ENCODE measurements around the gene AASDHPPT.
"Not testable (repeated sequence)": the region's sequence is repeated elsewhere in the genome, so short reads cannot be mapped to it uniquely, and the experiment has no call there.

Gene AASDHPPT, protein sequence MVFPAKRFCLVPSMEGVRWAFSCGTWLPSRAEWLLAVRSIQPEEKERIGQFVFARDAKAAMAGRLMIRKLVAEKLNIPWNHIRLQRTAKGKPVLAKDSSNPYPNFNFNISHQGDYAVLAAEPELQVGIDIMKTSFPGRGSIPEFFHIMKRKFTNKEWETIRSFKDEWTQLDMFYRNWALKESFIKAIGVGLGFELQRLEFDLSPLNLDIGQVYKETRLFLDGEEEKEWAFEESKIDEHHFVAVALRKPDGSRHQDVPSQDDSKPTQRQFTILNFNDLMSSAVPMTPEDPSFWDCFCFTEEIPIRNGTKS

DNA sequence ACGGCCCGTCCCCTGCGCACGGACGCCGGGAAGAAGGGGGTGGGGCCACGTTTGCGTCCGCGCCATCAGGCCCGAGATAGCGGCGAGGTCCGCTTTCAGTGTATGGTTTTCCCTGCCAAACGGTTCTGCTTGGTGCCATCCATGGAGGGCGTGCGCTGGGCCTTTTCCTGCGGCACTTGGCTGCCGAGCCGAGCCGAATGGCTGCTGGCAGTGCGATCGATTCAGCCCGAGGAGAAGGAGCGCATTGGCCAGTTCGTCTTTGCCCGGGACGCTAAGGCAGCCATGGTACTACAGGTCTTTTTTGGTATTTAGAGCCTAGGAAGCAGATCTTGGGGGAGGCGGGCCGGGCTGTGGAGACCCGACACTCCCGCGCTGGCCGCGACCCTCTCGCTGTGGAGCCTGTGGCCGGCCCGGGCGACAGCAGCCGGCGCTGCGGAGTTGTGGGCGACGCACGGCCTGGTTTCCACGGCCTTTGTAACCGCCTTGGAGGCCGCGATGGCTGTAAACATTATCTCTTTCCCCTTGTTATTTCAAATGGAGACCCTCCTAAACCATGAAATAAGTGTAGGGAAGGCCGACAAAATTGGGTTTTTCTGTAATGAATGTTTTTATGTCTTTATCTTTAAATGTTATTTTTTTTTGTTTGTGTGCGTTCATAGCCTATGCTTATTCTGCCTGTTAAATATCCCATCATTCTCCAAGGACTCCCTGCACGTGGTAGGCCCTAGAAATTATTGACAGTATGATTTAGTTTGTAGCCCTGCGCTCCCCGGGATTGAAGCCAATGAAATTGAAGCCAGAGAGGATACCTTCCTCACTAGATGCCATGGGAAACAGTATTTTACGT, at the start of gene AASDHPPT:
TSS of gene AASDHPPT (plus strand) at position 54 of the 847 bp plus-strand sequence. CDS start at position 103, 49 bp downstream.
- DNase-seq = no peak

DNA sequence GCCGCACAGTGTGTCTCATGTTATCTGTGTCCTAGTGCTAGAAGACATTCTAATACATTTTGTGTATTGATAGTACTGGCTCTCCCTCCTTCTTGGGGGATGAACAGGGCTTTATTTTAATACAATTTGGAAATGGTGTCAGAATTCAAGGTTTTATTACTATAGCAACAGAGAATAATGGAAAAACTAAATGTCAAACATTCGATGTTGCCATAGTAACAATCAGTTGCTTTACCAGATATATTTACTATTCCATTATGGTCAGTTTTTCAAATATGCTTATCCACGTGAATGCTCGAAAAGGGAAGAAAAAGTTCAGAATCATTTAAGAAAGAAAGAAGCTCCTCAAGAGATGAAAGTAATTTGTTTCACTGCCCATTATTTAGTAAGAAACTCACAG, 46.9 kb upstream of the AASDHPPT start:
- no peak for DNase-seq

- DNase-seq = no peak
Measured at GRCh38 chr11:106031202-106031810, 46.2 kb upstream of the AASDHPPT start.

DNA sequence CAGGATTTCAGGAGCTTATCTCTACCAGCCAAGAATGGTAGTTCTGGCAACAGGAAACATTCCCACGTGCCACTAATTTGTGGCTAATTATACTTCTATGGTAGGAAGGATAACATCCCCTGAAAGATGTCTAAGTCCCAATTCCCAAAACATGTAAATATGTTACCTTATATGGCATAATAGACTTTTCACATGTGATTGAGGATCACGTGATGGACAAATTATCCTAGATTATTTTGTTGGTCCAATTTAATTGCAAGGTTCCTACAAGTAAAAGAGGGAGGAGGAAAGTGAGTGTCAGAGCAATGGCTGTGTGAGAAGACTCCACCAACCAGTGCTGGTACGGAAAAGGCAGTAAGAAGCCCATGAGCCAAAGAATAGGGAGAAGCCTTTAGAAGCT, 45.5 kb upstream of the AASDHPPT start:
- no peak for DNase-seq

- no peak for DNase-seq
Measured at GRCh38 chr11:106032861-106033260, 44.6 kb upstream of the AASDHPPT start.

GRCh38 chr11:106043540-106043939, 33.9 kb upstream of the AASDHPPT start:
- DNase-seq = no peak

DNA sequence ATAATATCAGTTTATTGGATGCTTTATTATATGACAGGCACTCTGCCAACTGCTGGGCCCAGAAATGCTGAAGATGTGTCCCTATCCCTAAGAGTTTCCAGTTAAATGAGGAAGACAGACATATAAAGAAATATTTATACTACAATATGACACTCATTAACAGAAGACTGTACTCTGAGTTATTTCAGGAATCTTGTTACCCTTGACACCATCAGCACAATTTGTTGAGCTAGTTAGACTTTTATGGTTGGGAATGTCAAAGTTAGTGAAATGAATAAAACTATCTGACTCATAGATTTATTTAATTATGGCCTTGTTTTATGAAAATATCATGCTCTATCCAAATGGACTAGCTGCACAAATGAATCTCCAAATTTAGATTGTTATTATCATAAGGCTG, 29.8 kb upstream of the AASDHPPT start:
- no peak for DNase-seq

DNA sequence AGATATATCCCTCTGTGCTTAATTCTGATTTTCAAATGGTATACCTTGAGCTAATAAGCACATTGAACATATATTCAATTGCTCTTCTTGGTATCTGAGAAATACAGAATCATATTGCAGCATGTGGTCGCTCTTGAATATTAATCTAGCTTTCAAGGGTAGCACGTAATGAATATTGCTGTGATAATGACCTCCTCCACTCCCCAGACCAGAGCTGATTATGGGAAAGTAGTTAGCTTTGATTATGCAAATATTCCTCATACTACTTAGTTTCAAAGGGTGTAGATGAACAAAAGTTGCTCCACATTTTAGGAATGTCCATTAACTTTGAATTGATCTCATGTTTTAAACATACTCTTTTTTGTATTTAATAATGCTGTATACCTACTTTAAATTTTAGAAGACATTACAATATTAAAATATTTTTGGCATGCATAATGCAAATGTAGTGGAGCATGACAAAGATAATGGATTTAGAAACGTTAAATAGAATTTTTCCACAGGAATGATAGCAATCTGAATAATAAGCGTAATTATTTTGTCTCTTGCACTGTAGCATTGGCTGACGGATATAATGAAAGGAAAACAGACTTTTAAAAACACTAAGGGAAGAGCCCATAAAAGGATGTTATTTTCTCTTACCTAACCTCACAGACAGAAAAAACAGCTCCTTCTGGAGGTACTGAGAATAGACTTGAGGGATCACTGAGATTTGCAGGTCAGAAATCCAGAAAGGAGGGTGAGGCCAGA, 27.6 kb upstream of the AASDHPPT start:
- no peak for DNase-seq

GRCh38 chr11:106051103-106051502, 26.4 kb upstream of the AASDHPPT start:
- no peak for DNase-seq

DNA sequence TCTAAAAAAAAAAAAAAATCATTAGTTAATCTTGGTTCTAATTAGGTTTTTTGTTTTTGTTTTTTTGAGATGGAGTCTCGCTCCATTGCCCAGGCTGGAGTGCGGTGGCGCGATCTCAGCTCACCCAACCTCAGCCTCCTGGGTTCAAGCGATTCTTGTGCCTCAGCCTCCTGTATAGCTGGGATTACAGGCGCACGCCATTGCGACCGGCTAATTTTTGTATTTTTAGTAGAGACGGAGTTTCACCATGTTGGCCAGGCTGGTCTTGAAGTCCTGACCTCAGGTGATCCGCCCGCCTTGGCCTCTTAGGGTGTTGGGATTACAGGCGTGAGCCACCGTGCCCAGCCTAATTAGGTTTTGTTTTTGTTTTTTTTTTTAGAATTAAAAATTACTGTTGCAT, 19.1 kb upstream of the AASDHPPT start:
- not testable (repeated sequence) for DNase-seq

GRCh38 chr11:106059617-106060016, 17.8 kb upstream of the AASDHPPT start:
- DNase-seq = no peak

DNA sequence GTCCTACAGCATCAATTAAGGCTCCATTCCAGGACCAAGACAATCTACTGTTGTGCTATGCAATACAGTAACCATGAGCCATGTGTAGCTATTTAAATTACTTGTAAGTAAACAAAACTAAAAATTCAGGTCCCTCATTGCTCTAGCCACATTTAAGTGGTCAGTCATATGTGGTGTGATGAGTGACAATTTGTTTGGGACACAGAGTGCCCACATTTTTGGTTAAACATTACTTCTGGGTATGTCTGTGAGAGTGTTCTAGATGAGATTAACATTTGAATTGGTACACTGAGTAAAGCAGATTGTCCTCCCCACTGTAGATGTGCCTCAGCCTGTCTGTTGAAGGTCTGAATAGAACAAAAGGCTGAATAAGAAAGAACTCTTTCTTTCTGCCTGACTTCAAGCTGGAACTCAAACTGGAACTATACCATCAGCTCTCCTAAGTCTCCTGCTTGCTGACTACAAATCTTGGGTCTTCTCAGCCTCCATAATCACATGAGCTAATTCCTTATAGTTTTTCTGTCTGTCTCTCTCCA, 16.1 kb upstream of the AASDHPPT start:
- DNase-seq = no peak

- DNase-seq = no peak
Measured at GRCh38 chr11:106061954-106062949, 15.2 kb upstream of the AASDHPPT start.

- DNase-seq = no peak
Measured at GRCh38 chr11:106063009-106063408, 14.5 kb upstream of the AASDHPPT start.

DNA sequence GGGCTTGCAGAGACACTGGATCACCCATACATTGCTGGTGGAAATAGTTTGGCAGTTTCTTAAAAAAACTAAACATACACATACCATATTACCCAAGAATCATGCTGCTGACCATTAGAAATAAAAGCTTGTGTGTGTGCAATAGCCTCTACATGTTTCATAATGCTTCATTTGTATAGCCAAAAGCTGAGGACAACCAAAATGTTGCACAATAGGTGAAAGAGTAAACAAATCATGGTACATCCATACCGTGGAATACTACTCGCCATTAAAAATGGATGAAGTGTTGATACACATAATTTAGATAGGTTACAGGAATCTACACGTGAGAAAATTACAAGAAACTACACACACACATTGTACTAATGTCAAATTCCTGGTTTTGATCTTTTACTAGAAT, 6.9 kb upstream of the AASDHPPT start:
- no peak for DNase-seq

DNA sequence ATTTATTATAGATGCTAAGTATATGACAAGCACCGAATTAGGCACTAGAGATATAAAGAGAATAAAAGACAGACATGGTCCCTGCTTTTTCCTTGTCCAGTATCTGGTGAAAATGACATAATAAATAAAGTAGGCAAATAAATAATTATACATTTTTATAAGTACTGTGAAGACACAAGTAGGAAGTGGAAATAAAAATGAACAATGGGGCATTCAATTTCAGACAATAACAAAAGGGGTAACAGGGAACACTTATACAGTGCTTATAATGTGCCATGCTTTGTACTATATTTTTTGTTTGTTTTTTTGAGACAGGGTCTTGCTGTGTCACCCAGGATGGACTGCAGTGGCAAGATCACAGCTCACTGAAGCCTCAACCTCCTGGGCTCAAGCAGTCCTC, 4.7 kb upstream of the AASDHPPT start:
- no peak for DNase-seq

DNA sequence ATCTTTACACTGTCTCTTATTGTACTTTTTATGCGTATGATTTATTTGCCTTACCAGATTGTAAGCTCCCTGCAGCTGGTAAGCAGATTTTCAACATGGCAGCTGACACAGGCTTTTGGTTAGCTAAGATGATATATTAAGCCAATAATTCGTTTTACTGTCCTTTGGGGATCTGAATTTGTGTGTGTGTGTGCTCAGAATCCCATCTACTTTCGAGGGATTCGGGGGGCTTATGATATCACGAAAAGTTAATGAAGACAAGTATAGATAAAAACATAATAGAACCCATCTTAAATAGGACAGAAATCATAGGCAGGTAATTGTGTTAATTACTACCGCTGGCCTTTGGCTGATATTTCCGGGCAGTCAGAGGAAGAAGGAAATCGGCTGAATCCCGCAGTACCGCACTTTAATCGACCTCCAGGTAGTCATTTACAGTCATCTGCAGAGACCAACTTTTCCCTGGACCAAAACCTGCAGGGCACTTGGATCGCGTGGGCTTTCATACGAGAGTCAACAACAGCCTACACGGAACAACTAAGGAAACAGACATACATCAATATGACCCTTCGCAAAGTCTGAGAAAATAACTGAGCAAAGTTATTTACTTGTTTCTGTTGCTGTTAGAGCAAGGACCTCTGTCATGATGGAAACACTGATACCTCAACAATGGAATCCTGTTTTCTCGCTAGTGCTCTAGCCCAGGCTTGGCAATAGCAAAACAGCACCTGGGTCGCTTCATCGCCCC, 1.1 kb upstream of the AASDHPPT start:
- DNase-seq = peak; percentile 58

DNA sequence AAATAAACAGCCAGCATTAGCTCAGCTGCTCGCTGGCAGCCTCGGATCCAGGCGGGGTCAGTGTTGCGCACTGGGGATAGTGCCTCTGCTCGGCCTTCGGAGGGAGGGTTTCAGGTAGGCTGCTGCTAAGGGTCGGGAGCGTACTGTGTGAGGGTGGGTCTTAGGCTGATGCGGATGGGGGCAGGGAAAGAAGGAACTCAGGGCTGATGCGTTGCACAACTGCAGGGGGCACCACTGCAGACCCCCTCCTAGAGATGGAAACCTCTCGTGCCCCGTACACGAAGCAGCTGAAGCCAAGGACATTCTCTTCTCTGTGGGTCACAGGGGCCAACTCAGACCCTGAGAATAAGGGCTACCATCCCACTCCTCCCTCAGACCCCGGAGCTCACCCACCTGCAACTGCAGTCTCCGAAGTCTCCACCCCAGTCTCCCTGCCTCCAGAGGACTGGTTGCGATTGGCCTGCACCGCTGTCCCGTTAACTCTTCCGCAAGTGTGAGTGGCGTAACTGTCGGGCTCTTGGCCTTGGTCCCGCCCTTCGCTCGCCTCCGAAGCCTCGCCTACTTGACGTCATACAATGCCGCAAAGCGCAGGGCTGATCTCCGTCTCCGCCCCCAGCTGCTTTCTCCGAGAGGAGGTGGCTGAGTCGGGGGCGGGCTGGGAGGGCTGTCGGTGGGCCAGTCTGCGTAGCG, 398 bp upstream of the AASDHPPT start, which contains the start of gene KBTBD3:
TSS of gene KBTBD3 (minus strand) at position 429 of the 690 bp plus-strand sequence. CDS start 18,250 bp downstream, outside the sequence.
- peak; percentile 96 for DNase-seq

GRCh38 chr11:106082096-106082495, 4.6 kb downstream of the AASDHPPT start:
- no peak for DNase-seq

- DNase-seq = no peak
Measured at GRCh38 chr11:106086135-106086534, 8.7 kb downstream of the AASDHPPT start.

Data from activated CD8-positive, alpha-beta memory T cell treated with anti-CD3 and anti-CD28 coated beads for 24 hours (primary cell).